Renal pelvis (tissue), 4 donors: ENCODE data around the gene EXTL1. TPM values are rescaled to one million over a fixed set of nuclear protein-coding genes. Genes with fewer than 3 reads are reported as not detected.
A peak's percentile ranks its signal among the peaks of the same experiment; 100 is the strongest.

Source experiments
- DNase-seq: peaks from one replicate; pipeline ENCODE4 v3.0.0-alpha.2; 2013
- polyA plus RNA-seq, 3 donors: library from polyadenylated mRNA; unstranded; fragments of 120-200 nt; gene quantifications; one replicate each; pipeline ENCODE4 v1.2.1, GENCODE V29; 2013; ENCODE audit not compliant: insufficient read length in 3 of 3

EXTL1 gene
- polyA plus RNA-seq, 3 donors = 1.6 to 2.1 (median 1.7) TPM

- no peak for DNase-seq
Measured at GRCh38 chr1:26023009-26023408, 1.4 kb downstream of the EXTL1 start.

- no peak for DNase-seq
Measured at GRCh38 chr1:26023826-26024225, 2.3 kb downstream of the EXTL1 start.

- DNase-seq = no peak
Measured at GRCh38 chr1:26025060-26025459, 3.5 kb downstream of the EXTL1 start.

GRCh38 chr1:26025517-26025916, 3.9 kb downstream of the EXTL1 start:
- no peak for DNase-seq

GRCh38 chr1:26027716-26028489, 6.3 kb downstream of the EXTL1 start:
- no peak for DNase-seq

GRCh38 chr1:26028490-26028980, 7.0 kb downstream of the EXTL1 start:
- no peak for DNase-seq

GRCh38 chr1:26029054-26029863, 7.7 kb downstream of the EXTL1 start:
- DNase-seq = no peak

DNA sequence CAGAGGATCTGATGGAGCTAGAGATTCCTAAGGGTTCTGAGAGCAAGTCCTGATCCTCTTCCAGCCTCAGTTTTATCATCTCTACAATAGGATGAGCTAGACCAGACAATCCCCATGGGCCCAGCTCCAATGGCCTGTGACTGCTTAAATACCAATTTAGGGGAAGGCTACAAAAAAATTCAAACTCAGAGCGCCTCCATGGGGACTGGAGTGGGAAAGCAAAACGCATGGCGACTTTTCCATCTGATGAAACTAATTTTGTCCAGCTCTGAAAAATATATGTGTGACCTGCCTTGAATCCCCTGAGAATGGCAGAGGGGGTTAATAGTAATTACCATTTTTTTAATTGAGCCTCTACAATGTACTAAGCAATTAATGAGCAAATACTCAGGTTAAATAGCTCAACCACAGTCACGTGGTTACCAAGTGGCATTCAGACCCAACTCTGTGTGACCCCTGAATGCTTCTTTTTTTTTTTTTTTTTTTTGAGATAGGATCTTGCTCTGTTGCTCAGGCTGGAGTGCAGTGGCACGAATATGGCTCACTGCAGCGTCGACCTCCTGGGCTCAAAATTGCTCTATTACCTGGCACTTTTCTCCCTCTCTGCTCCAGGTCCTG, 8.4 kb downstream of the EXTL1 start:
- DNase-seq = no peak

DNA sequence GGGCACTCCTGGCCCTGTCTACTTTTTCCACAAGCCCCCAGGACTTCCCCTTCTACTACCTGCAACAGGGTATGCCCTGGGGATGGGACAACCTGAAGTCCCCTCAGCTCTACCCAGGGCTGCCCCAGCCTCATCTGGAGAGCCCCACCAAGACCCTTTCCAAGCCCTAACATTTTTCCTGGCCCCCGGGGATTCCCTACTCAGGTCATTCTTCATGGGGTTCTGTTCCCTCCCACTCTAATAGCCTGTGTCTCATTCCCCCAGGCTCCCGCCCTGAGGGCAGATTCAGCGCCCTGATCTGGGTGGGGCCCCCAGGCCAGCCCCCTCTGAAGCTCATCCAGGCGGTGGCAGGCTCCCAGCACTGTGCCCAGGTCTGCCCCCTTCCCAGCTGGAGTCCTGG, 9.6 kb downstream of the EXTL1 start:
- no peak for DNase-seq

GRCh38 chr1:26031611-26032220, 10.1 kb downstream of the EXTL1 start:
- DNase-seq = no peak

DNA sequence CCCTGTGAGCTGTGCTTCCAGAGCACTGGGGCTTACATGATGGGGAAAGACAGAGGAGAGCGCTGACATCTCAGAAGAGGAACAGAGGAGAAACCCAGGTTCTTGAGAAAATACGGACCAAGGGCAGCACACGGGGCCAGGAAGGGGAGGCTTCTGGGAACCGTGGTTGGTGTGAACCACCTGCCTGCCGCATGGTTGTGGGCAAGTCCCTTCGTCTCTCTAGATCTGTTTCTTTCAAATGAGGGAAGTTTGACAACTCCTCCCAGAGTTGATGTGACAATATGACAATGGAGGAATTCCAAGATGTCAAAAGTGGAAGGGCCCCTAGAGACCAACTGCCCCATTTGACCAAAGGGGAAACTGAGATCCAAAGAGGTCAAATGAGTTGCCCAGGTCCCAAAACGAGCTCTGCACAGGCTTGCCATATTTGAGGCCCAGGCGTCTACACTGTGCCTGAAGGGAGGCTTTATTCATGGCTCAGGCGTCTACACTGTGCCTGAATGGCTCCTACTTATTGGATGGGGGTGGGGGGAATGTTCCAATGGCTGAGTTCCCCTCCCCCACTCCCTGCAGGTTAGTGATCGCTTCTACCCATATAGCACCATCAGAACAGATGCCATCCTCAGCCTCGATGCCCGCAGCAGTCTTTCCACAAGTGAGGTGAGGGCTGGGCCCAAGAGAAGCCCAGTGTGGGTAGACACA, 11.2 kb downstream of the EXTL1 start:
- no peak for DNase-seq

GRCh38 chr1:26034504-26035202, 13.1 kb downstream of the EXTL1 start:
- no peak for DNase-seq

DNA sequence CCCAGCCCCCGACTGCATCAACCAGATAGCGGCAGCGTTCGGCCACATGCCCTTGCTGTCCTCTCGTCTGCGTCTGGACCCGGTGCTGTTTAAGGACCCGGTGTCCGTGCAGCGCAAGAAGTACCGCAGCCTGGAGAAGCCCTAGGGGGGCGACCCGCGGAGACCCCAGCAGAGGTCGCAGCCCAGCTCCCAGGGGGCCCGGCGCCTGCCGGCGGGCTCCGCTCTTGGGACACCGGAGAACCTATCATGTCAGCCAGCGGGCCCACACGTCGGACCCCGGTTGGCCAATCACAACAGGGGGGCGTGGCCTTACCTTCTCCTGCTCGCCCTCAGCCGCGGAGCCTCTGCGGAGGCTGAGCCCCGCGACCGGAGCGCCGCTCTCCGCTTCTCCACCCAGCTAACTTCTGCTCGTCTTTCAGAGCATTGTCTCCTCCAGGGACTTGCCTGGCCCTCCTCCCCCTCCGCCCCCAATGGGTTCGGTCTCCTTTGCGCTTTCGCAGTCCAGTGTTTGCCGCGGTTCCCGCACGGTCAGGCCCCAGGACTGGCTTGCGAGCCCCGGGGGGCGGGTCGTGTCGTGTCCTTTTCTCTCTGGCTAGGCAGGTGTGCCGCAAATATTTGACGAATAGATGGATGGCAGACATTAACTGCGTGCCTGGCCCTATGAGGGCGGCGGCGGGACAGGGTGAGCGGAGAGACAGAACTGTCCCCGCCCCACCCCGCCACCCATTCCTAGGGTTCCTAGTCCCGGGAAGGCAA, 13.8 kb downstream of the EXTL1 start:
- peak; percentile 89 for DNase-seq

DNA sequence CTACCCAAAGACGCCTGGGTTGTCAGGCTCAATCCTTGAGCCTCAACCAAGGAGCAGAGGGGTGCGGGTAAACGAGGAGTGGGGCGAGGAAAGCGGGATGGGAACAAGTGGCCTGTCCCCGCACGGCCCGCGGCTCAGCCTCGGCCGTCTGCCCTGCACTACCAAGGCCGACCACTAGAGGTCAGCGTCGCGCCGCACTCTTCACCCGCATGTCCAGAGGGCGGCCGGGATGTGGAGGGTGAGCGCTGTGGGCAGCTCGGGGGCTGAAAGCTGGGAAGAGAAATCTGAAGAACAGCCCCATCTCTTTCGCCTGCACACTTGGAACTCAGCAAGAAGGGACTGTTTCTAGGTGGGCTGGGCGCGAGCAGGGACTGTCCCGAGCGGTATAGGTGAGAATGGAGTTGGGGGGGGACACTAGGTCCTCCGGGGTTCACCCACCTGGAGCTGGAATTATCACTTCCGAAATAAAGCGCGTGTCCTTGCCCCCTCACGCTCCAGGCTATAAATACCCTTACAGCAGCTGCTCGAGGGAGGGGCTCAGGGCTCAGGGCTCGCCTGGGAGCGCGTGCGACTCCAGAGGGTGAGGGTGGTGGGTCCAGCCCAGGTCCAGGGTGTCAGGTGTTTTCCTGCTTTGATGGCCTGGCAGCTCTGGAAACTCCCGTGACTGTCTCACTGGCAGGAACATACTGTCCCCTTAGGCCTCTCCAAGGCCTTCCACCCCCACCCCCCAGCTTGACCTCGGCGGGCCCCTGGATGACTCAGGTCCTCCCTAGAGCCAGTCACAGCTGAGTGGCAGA, 14.6 kb downstream of the EXTL1 start:
- DNase-seq = peak; percentile 76

DNA sequence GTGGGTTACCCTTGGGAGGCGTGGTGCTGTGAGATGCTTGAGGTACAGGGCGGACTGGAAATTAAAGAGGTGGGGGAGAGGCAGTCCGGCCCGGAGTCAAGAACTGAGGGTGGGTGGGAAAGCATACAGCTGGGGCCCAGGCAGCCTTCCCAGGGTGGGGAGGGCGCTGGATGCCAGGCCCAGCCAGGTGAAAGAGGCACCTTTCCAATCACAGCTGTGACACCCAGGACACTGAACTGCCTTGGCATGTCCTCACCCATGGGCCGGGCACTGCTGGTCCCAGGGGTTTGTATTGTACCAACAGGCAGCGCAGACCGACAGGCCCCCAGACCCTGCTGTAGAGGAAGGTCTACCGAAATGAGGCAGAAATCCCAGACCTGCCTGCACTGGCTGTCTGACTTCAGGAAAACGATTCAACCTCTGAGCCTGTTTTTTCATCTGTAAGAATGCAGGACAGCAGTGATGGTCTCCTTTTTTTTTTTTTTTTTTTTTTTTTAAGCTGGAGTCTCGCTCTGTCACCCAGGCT, 15.2 kb downstream of the EXTL1 start:
- DNase-seq = no peak

DNA sequence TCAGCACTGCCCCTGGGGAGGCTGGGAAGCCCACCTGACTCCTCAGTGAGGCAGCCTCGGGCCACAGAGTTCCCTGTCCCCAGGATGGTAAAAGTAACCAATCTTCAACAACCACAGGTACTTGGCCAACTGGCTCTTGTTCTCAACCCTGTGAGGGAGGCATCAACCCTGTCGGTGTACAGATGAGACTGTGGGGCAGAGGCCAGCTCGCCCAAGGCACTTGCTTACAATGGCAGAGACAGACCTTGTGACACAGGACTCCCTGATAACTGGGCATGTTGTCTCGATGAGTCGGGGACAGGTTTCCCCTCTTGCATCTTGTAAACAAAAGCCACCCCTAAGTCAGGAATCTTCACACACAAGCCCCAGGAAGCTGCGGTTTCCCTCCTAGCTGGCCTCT, 16.3 kb downstream of the EXTL1 start:
- DNase-seq = no peak

GRCh38 chr1:26038477-26038876, 16.9 kb downstream of the EXTL1 start:
- DNase-seq = no peak

DNA sequence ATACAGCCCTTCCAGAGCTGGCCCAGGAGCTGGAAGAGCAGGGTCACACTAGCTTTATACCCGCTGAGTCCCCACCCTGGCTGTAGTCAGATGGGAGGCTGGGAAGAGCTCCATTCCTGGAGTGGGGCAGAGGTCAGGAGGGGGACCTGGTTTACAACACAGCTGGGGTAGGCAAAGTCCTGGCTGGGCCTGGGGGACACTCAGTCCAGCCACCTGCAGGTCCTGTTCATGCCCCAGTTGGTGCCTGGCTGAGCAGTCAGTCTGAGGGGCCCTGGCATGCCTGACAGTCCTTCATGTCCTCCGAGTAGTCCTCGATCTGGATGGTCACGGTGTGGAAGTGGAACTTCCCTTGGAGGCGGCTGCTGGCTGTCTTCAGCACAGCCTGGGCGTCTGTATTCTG, 17.3 kb downstream of the EXTL1 start:
- no peak for DNase-seq

DNA sequence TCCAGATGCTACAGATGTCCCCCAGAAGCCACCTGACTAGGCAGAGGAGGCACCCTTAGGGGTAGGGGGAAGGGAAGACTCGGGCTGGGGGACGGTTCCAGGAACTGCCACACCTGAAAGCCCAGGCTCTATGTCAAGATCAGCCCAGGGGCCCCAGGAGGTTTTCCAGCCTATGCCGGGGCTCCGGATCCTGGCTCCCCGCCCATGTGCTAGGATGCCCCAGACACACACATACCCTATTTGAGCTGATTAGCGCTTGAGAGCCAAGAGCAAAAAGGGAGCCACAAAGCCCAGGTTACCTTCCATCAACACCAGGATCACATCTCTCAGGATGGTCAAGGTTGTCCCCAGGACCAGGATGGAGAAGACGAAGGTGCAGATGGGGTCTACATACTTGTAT, 19.8 kb downstream of the EXTL1 start:
- no peak for DNase-seq
